ENCODE measurements around the gene DNMT3L.

GRCh38 chr21:44286086-44286715 lies 24.5 kb upstream of the DNMT3L start:
- TF ChIP-seq CTCF (IDR thresholded peaks at IDR 0.05) = no peak
- TF ChIP-seq POLR2AphosphoS5 (IDR thresholded peaks at IDR 0.05) = no peak
